ENCODE measurements around the gene PAAF1.

PAAF1 gene

GRCh38 chr11:73974604-73975478, 98.0 kb downstream of the PAAF1 start:
- no peak for DNase-seq

GRCh38 chr11:73975479-73975757, 98.6 kb downstream of the PAAF1 start:
- DNase-seq = no peak

- DNase-seq = no peak
These were observed 99.8 kb downstream of the PAAF1 start for GRCh38 chr11:73976451-73977151.

- DNase-seq = no peak
These were observed 101.2 kb downstream of the PAAF1 start for GRCh38 chr11:73977856-73978519.

- no peak for DNase-seq
These were observed 101.8 kb downstream of the PAAF1 start for GRCh38 chr11:73978576-73979086.

- DNase-seq = no peak
These were observed 103.5 kb downstream of the PAAF1 start for GRCh38 chr11:73980001-73980961.

Measured in amniotic stem cell (primary cell).